ENCODE results near the gene UQCRC1.
A peak's percentile ranks its signal among the peaks of the same experiment; 100 is the strongest.

Gene UQCRC1

DNA sequence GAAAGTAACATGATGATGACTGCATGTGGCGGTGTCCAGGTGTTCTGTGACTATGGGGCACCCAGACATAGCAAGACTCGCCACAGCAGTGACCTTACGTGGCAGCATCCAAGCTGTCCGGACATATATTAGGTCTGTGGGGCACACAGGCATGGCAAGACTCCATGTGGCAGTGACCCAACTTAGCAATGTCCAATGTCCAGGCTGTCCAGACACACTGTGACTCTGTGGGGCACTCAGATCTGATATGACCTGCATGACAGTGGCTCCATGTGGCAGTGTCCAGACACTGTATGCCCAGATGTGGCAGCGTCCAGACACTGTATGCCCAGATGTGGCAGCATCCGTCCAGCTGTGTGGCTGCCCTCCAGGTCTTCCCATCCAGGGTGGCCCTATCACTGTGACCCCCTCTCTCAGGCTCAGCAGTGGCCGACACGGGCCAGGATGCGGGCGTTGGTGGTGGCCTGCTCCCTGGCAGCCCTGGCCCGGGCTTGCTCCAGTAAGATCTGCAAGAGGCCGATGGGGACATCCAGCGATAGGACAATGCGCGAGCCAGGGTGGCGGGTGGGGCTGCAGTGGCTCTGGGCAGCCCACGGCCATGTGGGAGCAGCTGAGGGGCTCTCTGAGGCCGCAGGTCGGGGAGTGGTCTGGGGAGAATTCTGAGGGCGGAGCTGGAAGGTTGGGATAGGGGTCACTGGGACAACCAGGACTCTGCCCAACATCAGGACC is 46.9 kb downstream of the UQCRC1 start:
- H3K4me1 ChIP-seq (ENCODE audit: control insufficient read depth in 1 of 2, insufficient read depth in 1 of 2, low read depth in 1 of 2, low read length in 1 of 2), result peaks cover 38% of the 10 kb centered on the region in 2 experiments
- H3K4me3 ChIP-seq (ENCODE audit: low read depth in 1 of 2, low read length in 1 of 2), result no peak overlapping the region
- H3K36me3 ChIP-seq, result no peaks in the 10 kb centered on the region
- H3K27me3 ChIP-seq, result peaks cover 5% of the 10 kb centered on the region
- no peak overlapping the region for H3K27ac ChIP-seq
- no peaks in the 10 kb centered on the region for H3K9me3 ChIP-seq
- TF ChIP-seq, protein P1, sequence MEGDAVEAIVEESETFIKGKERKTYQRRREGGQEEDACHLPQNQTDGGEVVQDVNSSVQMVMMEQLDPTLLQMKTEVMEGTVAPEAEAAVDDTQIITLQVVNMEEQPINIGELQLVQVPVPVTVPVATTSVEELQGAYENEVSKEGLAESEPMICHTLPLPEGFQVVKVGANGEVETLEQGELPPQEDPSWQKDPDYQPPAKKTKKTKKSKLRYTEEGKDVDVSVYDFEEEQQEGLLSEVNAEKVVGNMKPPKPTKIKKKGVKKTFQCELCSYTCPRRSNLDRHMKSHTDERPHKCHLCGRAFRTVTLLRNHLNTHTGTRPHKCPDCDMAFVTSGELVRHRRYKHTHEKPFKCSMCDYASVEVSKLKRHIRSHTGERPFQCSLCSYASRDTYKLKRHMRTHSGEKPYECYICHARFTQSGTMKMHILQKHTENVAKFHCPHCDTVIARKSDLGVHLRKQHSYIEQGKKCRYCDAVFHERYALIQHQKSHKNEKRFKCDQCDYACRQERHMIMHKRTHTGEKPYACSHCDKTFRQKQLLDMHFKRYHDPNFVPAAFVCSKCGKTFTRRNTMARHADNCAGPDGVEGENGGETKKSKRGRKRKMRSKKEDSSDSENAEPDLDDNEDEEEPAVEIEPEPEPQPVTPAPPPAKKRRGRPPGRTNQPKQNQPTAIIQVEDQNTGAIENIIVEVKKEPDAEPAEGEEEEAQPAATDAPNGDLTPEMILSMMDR (IDR thresholded peaks at IDR 0.05), result no peak

DNA sequence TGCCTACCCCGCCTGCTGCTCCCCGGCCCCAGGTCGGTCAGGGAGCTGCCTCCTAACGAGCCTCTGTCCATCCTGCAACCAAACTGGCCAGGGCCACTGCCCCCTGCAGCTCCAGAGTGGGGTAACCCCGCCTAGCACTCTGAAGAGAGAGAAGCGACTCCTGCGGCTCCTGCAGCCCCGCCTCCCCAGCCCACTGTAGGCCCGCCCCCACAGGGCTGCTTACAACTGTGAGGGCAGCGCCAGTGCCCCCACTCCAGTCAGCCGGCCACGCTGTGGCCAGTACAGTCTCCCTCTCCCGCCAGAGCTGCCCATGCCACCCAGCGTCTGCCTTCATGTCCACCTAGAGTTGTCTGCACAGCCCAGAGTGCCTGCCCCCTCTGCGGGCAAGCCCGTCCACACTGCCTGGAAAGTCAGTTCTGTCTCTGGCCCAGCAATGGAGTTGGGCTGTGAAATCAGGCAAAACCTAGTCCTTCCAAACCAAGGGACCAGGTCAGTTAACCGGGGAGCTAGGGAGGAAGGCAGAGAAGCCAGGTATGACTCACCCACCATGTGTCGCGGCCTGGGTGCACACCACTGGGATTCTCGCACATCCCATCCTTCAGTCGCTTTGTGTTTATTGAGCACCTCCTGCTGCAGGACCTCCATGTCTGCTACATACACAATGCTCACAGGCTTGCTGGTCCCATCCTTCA is 48.3 kb downstream of the UQCRC1 start:
- H3K27me3 ChIP-seq, result peaks cover 5% of the 10 kb centered on the region
- H3K4me3 ChIP-seq (ENCODE audit: low read depth in 1 of 2, low read length in 1 of 2), result peak overlapping the region; percentile 12 to 24
- H3K36me3 ChIP-seq, result no peaks in the 10 kb centered on the region
- peaks cover 43 to 45% of the 10 kb centered on the region in 2 experiments for H3K4me1 ChIP-seq (ENCODE audit: control insufficient read depth in 1 of 2, insufficient read depth in 1 of 2, low read depth in 1 of 2, low read length in 1 of 2)
- H3K27ac ChIP-seq, result peak overlapping the region; percentile 92
- no peaks in the 10 kb centered on the region for H3K9me3 ChIP-seq
- TF ChIP-seq, protein P1 (IDR thresholded peaks at IDR 0.05), result no peak

DNA sequence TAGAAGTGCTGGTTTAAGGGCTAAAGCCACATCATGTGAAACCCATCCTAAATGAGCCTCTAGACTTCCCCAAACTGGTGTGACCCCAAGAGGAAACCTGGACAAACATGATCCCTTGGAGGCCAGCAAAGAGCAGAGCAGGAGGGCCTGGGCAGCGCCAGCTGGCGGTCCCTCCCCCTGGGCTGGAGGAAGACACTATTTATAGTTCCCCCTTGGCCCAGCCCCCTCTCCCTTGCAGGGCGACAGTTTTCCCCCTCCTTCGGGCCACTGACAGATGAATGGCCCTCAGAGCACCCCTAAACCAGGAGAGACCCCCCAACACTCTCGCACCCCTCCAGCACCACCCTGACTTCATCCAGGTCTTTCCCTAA is 48.8 kb downstream of the UQCRC1 start:
- TF ChIP-seq, protein P1 (IDR thresholded peaks at IDR 0.05), result no peak
- H3K9me3 ChIP-seq, result no peaks in the 10 kb centered on the region
- H3K27me3 ChIP-seq, result peaks cover 5% of the 10 kb centered on the region
- peak overlapping the region; percentile 12 to 24 for H3K4me3 ChIP-seq (ENCODE audit: low read depth in 1 of 2, low read length in 1 of 2)
- peak overlapping the region; percentile 92 for H3K27ac ChIP-seq
- H3K4me1 ChIP-seq (ENCODE audit: control insufficient read depth in 1 of 2, insufficient read depth in 1 of 2, low read depth in 1 of 2, low read length in 1 of 2), result peaks cover 49 to 50% of the 10 kb centered on the region in 2 experiments
- no peaks in the 10 kb centered on the region for H3K36me3 ChIP-seq

DNA sequence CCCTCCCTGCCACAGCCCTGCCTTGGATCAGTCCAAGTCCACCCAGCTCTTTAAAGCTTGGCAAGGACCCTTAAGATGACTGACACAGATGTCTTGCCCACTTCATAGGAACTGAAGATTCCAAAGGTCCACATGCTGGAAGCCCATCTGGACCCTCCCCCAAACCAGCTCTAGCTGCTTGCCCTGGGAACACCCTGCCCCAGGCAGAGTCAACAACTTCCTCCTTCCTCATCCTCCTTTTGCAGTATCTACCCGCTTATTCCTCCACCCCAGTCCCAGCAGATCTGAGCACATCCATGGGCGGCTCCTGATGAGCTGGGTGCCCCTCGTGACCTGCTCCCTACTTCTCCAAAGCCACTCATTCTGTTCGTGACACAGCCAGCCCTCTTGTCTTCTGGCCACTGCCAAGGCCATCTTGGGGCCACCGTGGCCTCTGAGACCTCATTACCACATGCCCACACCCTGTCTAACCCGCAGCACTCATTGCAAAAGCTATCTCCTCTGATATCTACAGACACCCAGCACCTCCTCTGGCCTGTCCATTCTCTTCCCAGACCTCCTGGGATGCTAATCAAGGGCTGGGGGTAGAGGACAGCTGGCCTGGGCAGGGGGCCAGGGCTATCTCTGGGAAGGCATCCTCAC is 50.8 kb downstream of the UQCRC1 start:
- peaks cover 3% of the 10 kb centered on the region for H3K36me3 ChIP-seq
- H3K27me3 ChIP-seq, result peaks cover 5% of the 10 kb centered on the region
- peak overlapping the region; percentile 92 for H3K27ac ChIP-seq
- peaks cover 69 to 70% of the 10 kb centered on the region in 2 experiments for H3K4me1 ChIP-seq (ENCODE audit: control insufficient read depth in 1 of 2, insufficient read depth in 1 of 2, low read depth in 1 of 2, low read length in 1 of 2)
- no peaks in the 10 kb centered on the region for H3K9me3 ChIP-seq
- TF ChIP-seq, protein P1 (IDR thresholded peaks at IDR 0.05), result no peak
- peak overlapping the region; percentile 33 to 94 for H3K4me3 ChIP-seq (ENCODE audit: low read depth in 1 of 2, low read length in 1 of 2)

DNA sequence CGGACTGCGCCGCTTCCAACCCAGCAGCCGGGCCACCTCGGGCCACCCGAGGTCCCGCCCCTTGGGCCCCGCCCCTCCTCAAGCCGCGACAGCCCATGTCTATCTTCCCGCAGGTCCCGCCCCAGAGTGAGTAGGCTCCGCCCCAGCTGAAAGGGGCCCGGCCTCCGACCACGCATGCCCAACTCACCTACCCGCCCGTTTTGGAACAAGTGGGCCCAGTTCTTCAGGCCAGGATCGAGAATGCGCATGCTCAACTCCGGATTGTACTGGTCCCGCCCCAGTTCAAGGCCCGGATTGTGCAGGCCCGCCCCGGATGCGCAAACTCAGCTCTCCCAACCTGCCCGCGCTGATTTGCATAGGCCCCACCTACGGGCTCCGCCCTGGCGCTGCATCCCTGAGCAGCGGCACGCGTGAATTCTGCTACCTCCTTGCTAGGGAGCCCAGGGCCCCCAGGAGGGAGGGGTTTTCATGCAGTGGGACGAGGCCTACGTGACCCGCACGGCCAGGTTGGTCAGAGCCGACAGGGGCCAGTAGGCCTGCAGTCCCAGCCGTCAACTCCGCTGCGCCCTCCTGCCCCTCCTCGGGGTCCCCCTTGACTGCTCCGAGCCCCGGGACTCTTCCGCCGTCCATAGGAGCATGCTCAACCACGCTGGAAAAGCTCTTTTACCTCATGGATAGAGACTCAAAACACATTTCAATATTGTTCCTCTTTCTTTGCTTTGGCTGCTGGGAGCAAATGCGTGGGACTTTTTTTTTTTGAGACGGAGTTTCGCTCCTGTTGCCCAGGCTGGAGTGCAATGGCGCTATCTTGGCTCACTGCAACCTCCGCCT is 52.4 kb downstream of the UQCRC1 start, which contains the start of gene PFKFB4:
Gene PFKFB4 (minus strand): TSS at position 8 of the 831 bp plus-strand sequence. CDS start 26 bp downstream, outside the sequence.
- peaks cover 5% of the 10 kb centered on the region for H3K27me3 ChIP-seq
- H3K4me1 ChIP-seq (ENCODE audit: control insufficient read depth in 1 of 2, insufficient read depth in 1 of 2, low read depth in 1 of 2, low read length in 1 of 2), result peaks cover 85 to 86% of the 10 kb centered on the region in 2 experiments
- TF ChIP-seq, protein P1 (IDR thresholded peaks at IDR 0.05), result peak; percentile 37
- H3K36me3 ChIP-seq, result peaks cover 6% of the 10 kb centered on the region
- no peaks in the 10 kb centered on the region for H3K9me3 ChIP-seq
- H3K27ac ChIP-seq, result peak within 1 kb of the TSS; percentile 92
- peak within 1 kb of the TSS; percentile 67 to 94 for H3K4me3 ChIP-seq (ENCODE audit: low read depth in 1 of 2, low read length in 1 of 2)
